Mesendoderm (in vitro differentiated cells): Measurements from ENCODE around the gene SLIT3.

Experiments used
- DNase-seq: peaks from one replicate; pipeline ENCODE4 v3.0.0; 2013
- H2AK5ac ChIP-seq: 2 replicates; pipeline ENCODE4 v1.6.1; 2013; ENCODE audit warnings: low read length, inconsistent platforms
- H2BK120ac ChIP-seq: 2 replicates; pipeline ENCODE4 v1.6.1; 2013; ENCODE audit warnings: low read depth, mild to moderate bottlenecking, low read length, moderate library complexity, mixed read lengths
- H2BK15ac ChIP-seq: replicated peaks from 2 replicates; pipeline ENCODE4 v1.6.1; 2013; ENCODE audit warnings: low read depth, mild to moderate bottlenecking, moderate library complexity
- H2BK5ac ChIP-seq: 2 replicates; pipeline ENCODE4 v1.6.1; 2013; ENCODE audit warnings: low read length, inconsistent platforms
- H3K18ac ChIP-seq: 2 replicates; pipeline ENCODE4 v1.6.1; 2013; ENCODE audit warnings: mild to moderate bottlenecking, low read length, mixed read lengths
- H3K23ac ChIP-seq: one replicate; pipeline ENCODE4 v1.6.1; 2013; ENCODE audit warnings: low read length
- H3K27ac ChIP-seq: 2 replicates; pipeline ENCODE4 v1.5.1; 2013; ENCODE audit warnings: low read depth, mild to moderate bottlenecking, inconsistent platforms, low read length, moderate library complexity
- H3K27me3 ChIP-seq: 2 replicates; pipeline ENCODE4 v1.6.1; 2013; ENCODE audit warnings: low read length, control low read depth, mild to moderate bottlenecking, inconsistent platforms; ENCODE audit not compliant: insufficient read depth, poor library complexity
- H3K36me3 ChIP-seq: 2 replicates; pipeline ENCODE4 v1.6.1; 2013; ENCODE audit warnings: low read length, inconsistent platforms; ENCODE audit not compliant: control insufficient read depth, insufficient read depth
- H3K4ac ChIP-seq: one replicate; pipeline ENCODE4 v1.6.1; 2013; ENCODE audit warnings: low read depth, mild to moderate bottlenecking, low read length, moderate library complexity
- H3K4me1 ChIP-seq: 2 replicates; pipeline ENCODE4 v1.6.1; 2013; ENCODE audit warnings: low read depth, low read length, inconsistent platforms; ENCODE audit not compliant: control insufficient read depth
- H3K4me2 ChIP-seq: 2 replicates; pipeline ENCODE4 v1.6.1; 2013; ENCODE audit warnings: low read length
- H3K4me3 ChIP-seq: 2 replicates; pipeline ENCODE4 v1.5.1; 2013; ENCODE audit warnings: mild to moderate bottlenecking, low read length
- H3K56ac ChIP-seq: one replicate; pipeline ENCODE4 v1.6.1; 2013; ENCODE audit warnings: low read length
- H3K79me1 ChIP-seq: 2 replicates; pipeline ENCODE4 v1.6.1; 2013; ENCODE audit warnings: low read length, inconsistent platforms
- H3K79me2 ChIP-seq: 2 replicates; pipeline ENCODE4 v1.6.1; 2013; ENCODE audit warnings: mild to moderate bottlenecking, low read length; ENCODE audit not compliant: control insufficient read depth, insufficient read depth
- H3K9ac ChIP-seq: 2 replicates; pipeline ENCODE4 v1.6.1; 2013; ENCODE audit warnings: low read length, inconsistent platforms
- H4K5ac ChIP-seq: one replicate; pipeline ENCODE4 v1.6.1; 2013; ENCODE audit warnings: low read length
- H4K8ac ChIP-seq: one replicate; pipeline ENCODE4 v1.6.1; 2013; ENCODE audit warnings: low read depth, mild to moderate bottlenecking, control low read depth, low read length, moderate library complexity
- WGBS: extraction: QIAGEN DNeasy Blood & Tissue Kit; methylation state at CpG from one replicate; pipeline ENCODE4 v1.1.7; 2013; ENCODE audit warnings: low lambda C conversion rate, missing lambda C conversion rate; ENCODE audit not compliant: insufficient coverage; ENCODE audit errors: extremely low coverage; 5-methylcytosine and 5-hydroxymethylcytosine counted together

The SLIT3 gene

GRCh38 chr5:168972731-168973130 is 328.2 kb downstream of the SLIT3 start:
- H3K18ac ChIP-seq = no peak overlapping the region
- H3K4me2 ChIP-seq = no peak overlapping the region

GRCh38 chr5:168971100-168971499 is 329.8 kb downstream of the SLIT3 start:
- Histone ChIP-seq H3K4me2 (no peak overlapping the region), H3K27me3 (no peaks in the 10 kb centered on the region), H3K79me1 (no peaks in the 10 kb centered on the region), H2BK120ac (no peak overlapping the region), H3K27ac (no peak overlapping the region), H3K4me1 (no peaks in the 10 kb centered on the region), H3K4ac (no peak overlapping the region), H4K8ac (no peak overlapping the region), H2BK15ac (no peak overlapping the region), H3K4me3 (no peak overlapping the region), H3K23ac (no peak overlapping the region), H3K18ac (no peak overlapping the region), H2AK5ac (no peak overlapping the region), H3K56ac (no peak overlapping the region), H3K36me3 (no peaks in the 10 kb centered on the region), H4K5ac (no peak overlapping the region), H2BK5ac (no peak overlapping the region), H3K9ac (no peak overlapping the region), H3K79me2 (no peaks in the 10 kb centered on the region)
- no peak for DNase-seq
- no CpG with 5 or more reads among the region's 4 CpGs for WGBS

More at GRCh38 chr5:168972731-168973130, 328.2 kb downstream of the SLIT3 start:
- no peak overlapping the region for H2AK5ac ChIP-seq
- H3K79me1 ChIP-seq = no peaks in the 10 kb centered on the region
- H2BK5ac ChIP-seq = no peak overlapping the region
- H4K8ac ChIP-seq = no peak overlapping the region
- H3K4me1 ChIP-seq = peaks cover 1% of the 10 kb centered on the region
- H4K5ac ChIP-seq = no peak overlapping the region
- no peak overlapping the region for H3K4ac ChIP-seq
- H3K9ac ChIP-seq = no peak overlapping the region
- no peak overlapping the region for H3K4me3 ChIP-seq
- no peak overlapping the region for H2BK15ac ChIP-seq
- H3K79me2 ChIP-seq = no peaks in the 10 kb centered on the region
- DNase-seq = no peak
- H3K56ac ChIP-seq = no peak overlapping the region
- no peak overlapping the region for H3K23ac ChIP-seq
- no peaks in the 10 kb centered on the region for H3K36me3 ChIP-seq
- H2BK120ac ChIP-seq = no peak overlapping the region
- no peak overlapping the region for H3K27ac ChIP-seq
- WGBS = no CpG with 5 or more reads among the region's 3 CpGs
- no peaks in the 10 kb centered on the region for H3K27me3 ChIP-seq

GRCh38 chr5:168969326-168969886 is 331.5 kb downstream of the SLIT3 start:
- no peak overlapping the region for H2BK5ac ChIP-seq
- WGBS = no CpG with 5 or more reads among the region's 8 CpGs
- no peak for DNase-seq

GRCh38 chr5:168967882-168968620 is 332.9 kb downstream of the SLIT3 start:
- H3K36me3 ChIP-seq = no peaks in the 10 kb centered on the region
- no peak overlapping the region for H3K56ac ChIP-seq
- no peak overlapping the region for H2BK15ac ChIP-seq
- no peaks in the 10 kb centered on the region for H3K79me1 ChIP-seq
- H2BK5ac ChIP-seq = no peak overlapping the region
- H3K27ac ChIP-seq = no peak overlapping the region
- DNase-seq = no peak
- H3K79me2 ChIP-seq = no peaks in the 10 kb centered on the region
- no peak overlapping the region for H3K4me2 ChIP-seq
- no peaks in the 10 kb centered on the region for H3K4me1 ChIP-seq
- no peak overlapping the region for H3K4ac ChIP-seq
- H4K8ac ChIP-seq = no peak overlapping the region
- H2BK120ac ChIP-seq = no peak overlapping the region
- no peak overlapping the region for H3K9ac ChIP-seq
- no peak overlapping the region for H2AK5ac ChIP-seq
- H4K5ac ChIP-seq = no peak overlapping the region
- no peak overlapping the region for H3K18ac ChIP-seq
- H3K4me3 ChIP-seq = no peak overlapping the region
- no peaks in the 10 kb centered on the region for H3K27me3 ChIP-seq
- H3K23ac ChIP-seq = no peak overlapping the region
- no CpG with 5 or more reads among the region's 7 CpGs for WGBS

More at GRCh38 chr5:168969326-168969886, 331.5 kb downstream of the SLIT3 start:
- Histone ChIP-seq H3K9ac (no peak overlapping the region), H2AK5ac (no peak overlapping the region), H4K5ac (no peak overlapping the region), H3K4ac (no peak overlapping the region), H2BK15ac (no peak overlapping the region), H3K23ac (no peak overlapping the region), H3K27ac (no peak overlapping the region), H3K79me2 (no peaks in the 10 kb centered on the region), H3K4me2 (no peak overlapping the region), H3K56ac (no peak overlapping the region), H3K27me3 (no peaks in the 10 kb centered on the region), H2BK120ac (no peak overlapping the region), H4K8ac (no peak overlapping the region), H3K18ac (no peak overlapping the region), H3K36me3 (no peaks in the 10 kb centered on the region), H3K4me3 (no peak overlapping the region), H3K79me1 (no peaks in the 10 kb centered on the region), H3K4me1 (no peaks in the 10 kb centered on the region)

- Histone ChIP-seq H3K4me3 (no peak overlapping the region), H2BK120ac (no peak overlapping the region), H3K36me3 (no peaks in the 10 kb centered on the region), H3K27me3 (no peaks in the 10 kb centered on the region), H3K79me2 (no peaks in the 10 kb centered on the region), H2BK15ac (no peak overlapping the region), H2AK5ac (no peak overlapping the region), H3K4me2 (no peak overlapping the region), H2BK5ac (no peak overlapping the region), H4K8ac (no peak overlapping the region), H4K5ac (no peak overlapping the region), H3K79me1 (no peaks in the 10 kb centered on the region), H3K27ac (no peak overlapping the region), H3K23ac (no peak overlapping the region), H3K18ac (no peak overlapping the region), H3K4ac (no peak overlapping the region), H3K4me1 (no peaks in the 10 kb centered on the region), H3K9ac (no peak overlapping the region), H3K56ac (no peak overlapping the region)
- no CpG with 5 or more reads among the region's 5 CpGs for WGBS
- no peak for DNase-seq
Observed at GRCh38 chr5:168965638-168966037, 335.3 kb downstream of the SLIT3 start.
